Spinal cord (tissue), 10 donors: ENCODE results near the gene EML4. TPM values are rescaled to one million over a fixed set of nuclear protein-coding genes. Genes with fewer than 3 reads are reported as not detected.

Experiments used
- DNase-seq, 6 donors: peaks; one replicate each; pipeline versions ENCODE4 v3.0.0 to v3.0.0-alpha.2; 2013 to 2015; ENCODE audit warnings: low spot score in 6 of 6, low read depth in 4 of 6
- H3K27ac ChIP-seq: one replicate; pipeline ENCODE4 v1.5.1; 2013; ENCODE audit warnings: low read depth, low read length, control low read depth
- H3K27me3 ChIP-seq: one replicate; pipeline ENCODE4 v1.6.1; 2013; ENCODE audit warnings: low read length; ENCODE audit not compliant: control insufficient read depth, insufficient read depth
- H3K36me3 ChIP-seq: one replicate; pipeline ENCODE4 v1.6.1; 2013; ENCODE audit warnings: low read length; ENCODE audit not compliant: control insufficient read depth, insufficient read depth
- H3K4me1 ChIP-seq: one replicate; pipeline ENCODE4 v1.6.1; 2013; ENCODE audit warnings: low read length; ENCODE audit not compliant: control insufficient read depth, insufficient read depth
- H3K4me3 ChIP-seq: one replicate; pipeline ENCODE4 v1.5.1; 2013; ENCODE audit warnings: low read depth, low read length, control low read depth
- H3K9me3 ChIP-seq: one replicate; pipeline ENCODE4 v1.6.1; 2013; ENCODE audit warnings: low read length; ENCODE audit not compliant: control insufficient read depth, insufficient read depth
- WGBS: methylation state at CpG from one replicate; pipeline ENCODE4 v1.1.5; 2013; ENCODE audit warnings: missing lambda C conversion rate; ENCODE audit not compliant: insufficient coverage; 5-methylcytosine and 5-hydroxymethylcytosine counted together
- polyA plus RNA-seq, 2 donors: library from polyadenylated mRNA; unstranded; fragments of 120-200 nt; gene quantifications; one replicate each; pipeline ENCODE4 v1.2.1, GENCODE V29; 2013; ENCODE audit not compliant: insufficient read length in 2 of 2
- total RNA-seq, 2 donors: library from RNA; depleted of rRNA in 1 of 2; stranded (reverse); fragments of 120-200 nt in 1 of 2; fragments of >200 nt in 1 of 2; gene quantifications; one replicate each; pipeline versions ENCODE4 v1.2.3 to v1.2.4, GENCODE V29; 2013 to 2014
- donor health status: healthy.

EML4 gene
- total and polyA plus RNA-seq, 4 donors = 31.6 to 68.8 (median 44.9) TPM

DNA sequence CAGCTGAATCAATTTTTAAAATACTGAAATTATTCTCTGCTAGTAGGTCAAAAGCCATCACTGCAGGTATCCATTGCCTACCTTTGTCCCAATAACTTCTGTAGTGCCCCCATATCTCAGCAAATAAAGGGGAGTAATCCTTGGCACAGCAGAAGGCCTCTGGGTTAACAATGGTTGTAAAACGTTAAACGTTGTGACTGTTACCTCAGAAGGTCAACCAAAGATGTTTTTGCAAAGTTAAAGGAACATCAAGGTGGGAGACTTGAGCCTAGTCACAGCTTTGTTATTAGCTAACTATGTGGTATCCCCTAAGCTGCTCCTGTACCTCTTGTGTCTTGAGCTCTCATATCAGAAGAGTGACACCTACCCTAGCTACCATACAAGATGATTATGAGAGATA lies 131.4 kb downstream of the EML4 start:
- DNase-seq = no peak
- Histone ChIP-seq H3K27ac (no peak overlapping the region), H3K4me1 (no peaks in the 10 kb centered on the region), H3K36me3 (peaks cover 10% of the 10 kb centered on the region), H3K27me3 (no peaks in the 10 kb centered on the region), H3K9me3 (no peaks in the 10 kb centered on the region), H3K4me3 (no peak overlapping the region)
- WGBS = no CpG with 5 or more reads among the region's 2 CpGs

DNA sequence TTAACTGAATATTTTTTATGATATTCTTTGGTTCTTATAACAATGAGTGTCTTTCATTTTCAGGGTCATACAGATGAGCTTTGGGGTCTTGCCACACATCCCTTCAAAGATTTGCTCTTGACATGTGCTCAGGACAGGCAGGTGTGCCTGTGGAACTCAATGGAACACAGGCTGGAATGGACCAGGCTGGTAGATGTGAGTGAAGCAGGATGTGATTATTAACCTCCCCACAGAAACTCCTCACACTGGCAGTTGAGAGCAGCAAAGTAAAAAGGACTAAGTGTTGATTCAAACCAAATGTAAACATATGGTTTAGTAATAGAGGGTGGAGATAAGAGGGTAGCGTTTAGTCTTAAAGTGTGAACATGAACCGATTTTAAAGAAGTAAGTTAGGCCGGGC lies 134.1 kb downstream of the EML4 start:
- 96% methylated on average over 3 of the region's 3 CpGs for whole genome bisulfite sequencing
- no peak for DNase-seq
- Histone ChIP-seq H3K9me3 (no peaks in the 10 kb centered on the region), H3K27ac (no peak overlapping the region), H3K4me1 (no peaks in the 10 kb centered on the region), H3K36me3 (peaks cover 10% of the 10 kb centered on the region), H3K27me3 (no peaks in the 10 kb centered on the region), H3K4me3 (no peak overlapping the region)

GRCh38 chr2:42304059-42304713 lies 135.0 kb downstream of the EML4 start:
- no peaks in the 10 kb centered on the region for H3K27me3 ChIP-seq
- no peaks in the 10 kb centered on the region for H3K4me1 ChIP-seq
- H3K4me3 ChIP-seq = no peak overlapping the region
- no peak overlapping the region for H3K27ac ChIP-seq
- WGBS = no CpG with 5 or more reads among the region's 2 CpGs
- DNase-seq = no peak
- peaks cover 10% of the 10 kb centered on the region for H3K36me3 ChIP-seq
- H3K9me3 ChIP-seq = no peaks in the 10 kb centered on the region

- no peaks in the 10 kb centered on the region for H3K9me3 ChIP-seq
- no peak overlapping the region for H3K27ac ChIP-seq
- no peak overlapping the region for H3K4me3 ChIP-seq
- no peak for DNase-seq
- H3K27me3 ChIP-seq = no peaks in the 10 kb centered on the region
- H3K4me1 ChIP-seq = no peaks in the 10 kb centered on the region
- H3K36me3 ChIP-seq = peaks cover 10% of the 10 kb centered on the region
These were observed 138.0 kb downstream of the EML4 start for GRCh38 chr2:42307180-42307579.

DNA sequence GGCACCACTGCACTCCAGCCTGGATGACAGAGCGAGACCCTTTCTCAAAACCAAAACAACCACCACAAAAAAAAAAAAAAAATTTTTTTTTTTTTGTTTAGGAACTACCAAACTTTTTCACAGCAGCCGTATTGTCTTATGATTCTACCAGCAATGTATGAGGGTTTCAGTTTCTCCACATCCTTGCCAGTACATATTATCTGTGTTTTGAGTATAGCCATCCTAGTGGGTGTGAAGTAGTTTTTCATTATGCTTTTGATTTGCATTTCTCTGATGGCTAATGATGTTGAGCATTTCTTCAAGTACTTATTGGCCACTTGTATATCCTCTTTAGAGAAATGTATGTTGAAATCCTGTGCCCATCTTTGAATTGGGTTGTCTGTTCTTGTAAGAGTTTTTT lies 140.2 kb downstream of the EML4 start:
- Histone ChIP-seq H3K27ac (no peak overlapping the region), H3K27me3 (no peaks in the 10 kb centered on the region), H3K36me3 (peaks cover 11% of the 10 kb centered on the region), H3K9me3 (no peaks in the 10 kb centered on the region), H3K4me3 (no peak overlapping the region), H3K4me1 (no peaks in the 10 kb centered on the region)
- DNase-seq = no peak
- WGBS = no CpG with 5 or more reads among the region's 2 CpGs

- DNase-seq = no peak
- Histone ChIP-seq H3K4me3 (no peak overlapping the region), H3K27me3 (no peaks in the 10 kb centered on the region), H3K27ac (no peak overlapping the region), H3K4me1 (no peaks in the 10 kb centered on the region), H3K36me3 (peaks cover 7% of the 10 kb centered on the region), H3K9me3 (no peaks in the 10 kb centered on the region)
- 83% methylated on average over 1 of the region's 1 CpG for WGBS
These were observed 140.9 kb downstream of the EML4 start for GRCh38 chr2:42310007-42310515.

DNA sequence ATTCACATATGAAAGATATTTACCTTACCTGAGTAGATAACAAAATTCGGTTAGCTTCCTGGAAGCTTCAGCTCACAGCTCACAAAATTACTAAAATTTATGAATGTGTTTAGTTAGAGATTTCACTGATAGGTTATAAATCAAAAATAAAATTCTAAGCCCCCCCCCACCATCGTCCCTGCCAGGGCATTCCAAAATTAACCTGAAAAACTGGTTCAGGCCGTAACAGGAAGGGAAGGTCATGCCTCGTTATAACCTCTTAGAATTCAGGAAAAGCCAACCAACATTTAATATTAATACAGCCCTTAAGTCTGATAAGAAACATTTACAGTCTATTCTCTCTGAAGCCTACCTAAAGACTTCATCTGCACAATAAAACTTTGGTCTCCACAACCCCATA lies 143.0 kb downstream of the EML4 start:
- peaks cover 6% of the 10 kb centered on the region for H3K36me3 ChIP-seq
- 80% methylated on average over 3 of the region's 4 CpGs for WGBS
- no peaks in the 10 kb centered on the region for H3K27me3 ChIP-seq
- DNase-seq = no peak
- no peak overlapping the region for H3K27ac ChIP-seq
- H3K4me1 ChIP-seq = no peaks in the 10 kb centered on the region
- H3K9me3 ChIP-seq = no peaks in the 10 kb centered on the region
- no peak overlapping the region for H3K4me3 ChIP-seq

DNA sequence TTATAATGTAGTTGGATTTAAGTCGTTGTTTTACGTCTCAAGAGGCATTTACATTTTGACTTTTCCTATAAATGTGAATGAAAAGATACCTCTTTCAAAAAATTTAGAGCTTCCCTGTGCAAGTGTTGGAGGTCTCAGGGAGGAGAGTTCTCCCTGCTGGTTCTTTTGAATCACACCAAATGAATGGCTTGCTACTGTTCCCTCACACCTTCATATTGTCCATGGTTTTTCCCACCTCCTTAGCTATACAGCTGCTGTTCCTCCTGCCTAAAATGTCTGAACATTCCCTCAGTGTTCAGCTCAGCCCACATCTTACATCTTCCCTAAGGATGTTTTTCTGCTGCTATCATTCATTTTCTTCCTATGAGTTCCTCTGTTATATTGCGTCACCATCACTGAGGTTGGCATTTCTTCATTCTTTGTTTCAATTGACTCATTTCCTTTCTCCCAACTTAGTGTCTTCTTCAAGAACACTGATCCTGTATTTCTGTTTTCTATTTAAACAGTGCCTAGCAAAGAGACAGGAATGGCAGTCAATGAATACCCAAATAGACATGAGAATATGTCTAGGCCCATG lies 145.8 kb downstream of the EML4 start:
- Histone ChIP-seq H3K27me3 (no peaks in the 10 kb centered on the region), H3K36me3 (peaks cover 9% of the 10 kb centered on the region), H3K27ac (no peak overlapping the region), H3K9me3 (no peaks in the 10 kb centered on the region), H3K4me3 (no peak overlapping the region), H3K4me1 (no peaks in the 10 kb centered on the region)
- no CpG with 5 or more reads among the region's 3 CpGs for WGBS
- no peak for DNase-seq

- Histone ChIP-seq H3K27me3 (no peaks in the 10 kb centered on the region), H3K36me3 (peaks cover 9% of the 10 kb centered on the region), H3K9me3 (no peaks in the 10 kb centered on the region), H3K27ac (no peak overlapping the region), H3K4me1 (no peaks in the 10 kb centered on the region), H3K4me3 (no peak overlapping the region)
- DNase-seq = no peak
- 80% methylated on average over 1 of the region's 6 CpGs for WGBS
These were observed 146.8 kb downstream of the EML4 start for GRCh38 chr2:42315844-42316470.

DNA sequence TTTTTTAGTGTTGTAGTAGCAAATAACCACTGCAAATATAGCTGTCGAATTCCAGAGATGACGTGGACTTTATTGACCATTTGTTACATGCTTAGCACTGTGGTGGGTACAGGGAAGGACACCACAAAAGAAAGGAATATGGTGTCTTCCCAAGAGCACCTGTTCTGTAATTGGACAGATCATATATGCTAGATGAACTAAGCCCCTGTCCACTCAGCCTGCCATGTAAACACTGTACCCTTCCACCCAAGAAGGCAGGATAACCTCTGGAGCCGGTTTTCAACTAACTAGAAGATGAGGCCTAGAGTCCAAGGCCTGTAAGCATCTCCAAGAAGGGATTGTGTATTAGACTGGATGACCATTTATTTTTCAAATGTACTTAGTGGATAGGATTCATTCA lies 147.8 kb downstream of the EML4 start:
- H3K27ac ChIP-seq = no peak overlapping the region
- no peak for DNase-seq
- 78% methylated on average over 2 of the region's 3 CpGs for WGBS

More for the DNA sequence above, 147.8 kb downstream of the EML4 start:
- H3K27me3 ChIP-seq = no peaks in the 10 kb centered on the region
- peaks cover 9% of the 10 kb centered on the region for H3K36me3 ChIP-seq
- no peak overlapping the region for H3K4me3 ChIP-seq
- H3K4me1 ChIP-seq = no peaks in the 10 kb centered on the region
- no peaks in the 10 kb centered on the region for H3K9me3 ChIP-seq
